ENCODE results near the gene ANKMY1. TPM values are rescaled to one million over a fixed set of nuclear protein-coding genes. Genes with fewer than 3 reads are reported as not detected.

Gene ANKMY1
- total and polyA plus RNA-seq, 11 donors: 2.4 to 11.7 (median 5.5) TPM

DNA sequence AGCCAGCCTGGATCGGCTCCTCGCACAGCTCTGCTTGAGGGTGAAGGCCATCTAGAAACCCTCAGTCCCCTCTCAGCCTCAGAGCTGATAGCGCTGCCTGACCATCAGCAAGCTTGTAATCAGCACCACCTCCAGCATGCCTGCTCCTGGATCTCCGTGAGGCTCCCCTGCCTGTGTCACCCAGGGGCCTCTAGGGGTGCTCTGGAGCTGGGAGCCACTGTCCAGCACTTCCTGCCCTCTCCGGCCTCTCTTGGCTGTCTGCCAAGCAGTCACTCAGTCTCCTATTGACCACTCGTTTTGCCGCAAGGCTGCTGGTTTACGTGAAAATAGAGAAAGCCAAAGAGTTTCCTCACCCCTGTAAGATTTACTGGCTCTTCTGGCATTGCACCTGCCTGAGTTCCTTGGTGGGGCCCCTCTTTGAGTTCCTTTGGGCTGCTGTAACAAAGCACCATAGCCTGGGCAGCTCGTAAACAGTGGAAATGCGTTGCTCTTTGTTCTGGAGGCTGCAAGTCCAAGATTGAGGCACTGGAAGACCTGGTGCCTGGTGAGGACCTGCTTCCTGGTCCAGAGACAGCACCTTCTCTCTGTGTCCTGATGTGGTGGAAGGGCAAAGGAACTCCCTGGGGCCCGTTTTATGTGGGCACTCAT, 46.6 kb upstream of the ANKMY1 start:
- 31 to 39% (median 33%) methylated on average over 6 to 11 of the region's 11 CpGs for WGBS, 4 donors
- Histone ChIP-seq H3K4me3 (no peak overlapping the region), H3K9me3 (no peaks in the 10 kb centered on the region), H3K27ac (no peak overlapping the region), H3K36me3 (peaks cover 0 to 17% (median 4%) of the 10 kb centered on the region in 9 donors), H3K4me1 (peaks cover 0 to 10% (median 5%) of the 10 kb centered on the region in 12 donors), H3K27me3 (no peaks in the 10 kb centered on the region)
- TF ChIP-seq POLR2A (IDR thresholded peaks at IDR 0.05): no peak
- TF ChIP-seq, protein P1, sequence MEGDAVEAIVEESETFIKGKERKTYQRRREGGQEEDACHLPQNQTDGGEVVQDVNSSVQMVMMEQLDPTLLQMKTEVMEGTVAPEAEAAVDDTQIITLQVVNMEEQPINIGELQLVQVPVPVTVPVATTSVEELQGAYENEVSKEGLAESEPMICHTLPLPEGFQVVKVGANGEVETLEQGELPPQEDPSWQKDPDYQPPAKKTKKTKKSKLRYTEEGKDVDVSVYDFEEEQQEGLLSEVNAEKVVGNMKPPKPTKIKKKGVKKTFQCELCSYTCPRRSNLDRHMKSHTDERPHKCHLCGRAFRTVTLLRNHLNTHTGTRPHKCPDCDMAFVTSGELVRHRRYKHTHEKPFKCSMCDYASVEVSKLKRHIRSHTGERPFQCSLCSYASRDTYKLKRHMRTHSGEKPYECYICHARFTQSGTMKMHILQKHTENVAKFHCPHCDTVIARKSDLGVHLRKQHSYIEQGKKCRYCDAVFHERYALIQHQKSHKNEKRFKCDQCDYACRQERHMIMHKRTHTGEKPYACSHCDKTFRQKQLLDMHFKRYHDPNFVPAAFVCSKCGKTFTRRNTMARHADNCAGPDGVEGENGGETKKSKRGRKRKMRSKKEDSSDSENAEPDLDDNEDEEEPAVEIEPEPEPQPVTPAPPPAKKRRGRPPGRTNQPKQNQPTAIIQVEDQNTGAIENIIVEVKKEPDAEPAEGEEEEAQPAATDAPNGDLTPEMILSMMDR (IDR thresholded peaks at IDR 0.05): peak; percentile 53 to 78 (median 60)
- DNase-seq (peak; percentile 77 to 90 (median 87)), ATAC-seq (peak; percentile 68 to 83 (median 78))
- intact Hi-C loops (cut with DNase I): no loop called here

DNA sequence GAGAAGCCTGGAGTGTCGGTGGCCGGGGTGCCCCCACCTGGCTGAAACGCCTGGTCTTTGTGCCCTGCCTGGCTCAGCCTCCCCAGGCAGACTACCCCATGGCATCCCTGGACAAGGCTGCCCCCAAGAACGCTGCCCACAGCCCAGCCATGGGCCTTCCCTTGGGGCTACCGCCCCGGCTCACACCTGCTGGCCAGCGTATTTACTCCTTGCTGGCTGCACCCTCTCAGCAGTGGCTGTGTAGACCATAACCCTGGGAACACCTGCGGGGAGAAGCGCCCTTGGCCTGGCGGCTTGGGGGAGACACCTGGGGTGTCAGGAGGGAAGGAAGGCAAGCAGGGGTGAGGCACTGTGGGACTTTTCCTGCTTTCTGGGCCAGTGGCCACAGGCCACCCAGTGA, 46.1 kb upstream of the ANKMY1 start:
- Histone ChIP-seq H3K4me3 (no peak overlapping the region), H3K9me3 (no peaks in the 10 kb centered on the region), H3K36me3 (peaks cover 0 to 23% (median 7%) of the 10 kb centered on the region in 9 donors), H3K4me1 (peaks cover 0 to 10% (median 5%) of the 10 kb centered on the region in 12 donors), H3K27me3 (no peaks in the 10 kb centered on the region), H3K27ac (no peak overlapping the region)
- WGBS, 4 donors: 89 to 98% (median 92%) methylated on average over 3 to 10 of the region's 10 CpGs
- ATAC-seq (no peak), DNase-seq (peak in 2 of 5 donors; percentile 12 to 20)
- intact Hi-C loops (cut with DNase I): no loop called here
- TF ChIP-seq, protein P1 (IDR thresholded peaks at IDR 0.05): no peak
- TF ChIP-seq POLR2A (IDR thresholded peaks at IDR 0.05): no peak

DNA sequence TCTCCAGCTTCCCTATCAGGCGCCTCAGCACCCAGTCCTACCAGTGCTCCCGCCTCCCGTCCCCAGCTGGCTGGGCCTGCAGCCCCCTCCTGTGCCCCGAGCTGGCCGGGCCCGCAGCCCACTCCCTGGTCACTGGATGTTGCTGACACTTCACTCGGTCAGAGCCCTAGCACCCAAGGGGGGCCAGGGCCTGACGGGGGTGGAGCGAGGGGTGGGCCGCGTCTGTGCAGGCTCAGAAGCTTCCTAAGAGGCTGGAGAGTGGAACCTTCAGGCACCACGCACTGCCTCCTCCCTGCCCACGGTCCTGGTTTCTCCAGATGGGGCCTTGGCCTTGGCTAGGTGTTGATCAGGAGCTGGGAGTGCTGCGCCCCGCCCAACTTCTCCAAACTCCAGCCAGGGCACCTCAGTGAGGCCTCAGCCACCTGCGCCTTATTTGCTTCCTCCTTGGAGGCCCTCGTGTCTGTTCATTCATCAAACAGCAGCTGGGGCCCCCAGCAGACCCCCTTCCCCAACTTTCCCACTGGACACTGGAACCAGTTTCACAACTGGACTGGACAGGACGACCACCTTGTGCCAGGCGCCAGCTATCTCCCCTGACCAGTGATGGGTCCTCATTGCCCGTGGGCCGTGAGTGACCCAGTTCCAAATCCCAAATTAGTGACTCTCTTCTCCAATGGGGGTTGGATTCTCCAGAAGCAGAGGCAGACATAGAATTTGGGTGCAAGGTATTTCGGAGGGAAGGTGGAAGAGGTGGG, 45.5 kb upstream of the ANKMY1 start:
- WGBS, 4 donors: 91 to 94% (median 92%) methylated on average over 14 to 22 of the region's 22 CpGs
- H3K4me1 ChIP-seq: peaks cover 0 to 10% (median 5%) of the 10 kb centered on the region in 12 donors
- peak in 1 of 5 donors; percentile 23 for DNase-seq
- no peaks in the 10 kb centered on the region for H3K9me3 ChIP-seq
- TF ChIP-seq, protein P1 (IDR thresholded peaks at IDR 0.05): no peak
- no peak for TF ChIP-seq POLR2A (IDR thresholded peaks at IDR 0.05)
- no peak for ATAC-seq
- no peak overlapping the region for H3K4me3 ChIP-seq
- H3K36me3 ChIP-seq: peaks cover 0 to 29% (median 13%) of the 10 kb centered on the region in 9 donors
- H3K27ac ChIP-seq: no peak overlapping the region
- intact Hi-C loops (cut with DNase I): no loop called here
- H3K27me3 ChIP-seq: no peaks in the 10 kb centered on the region
